Measurements from ENCODE around the gene METTL16. TPM values are rescaled to one million over a fixed set of nuclear protein-coding genes. Genes with fewer than 3 reads are reported as not detected.

The METTL16 gene
- total and polyA plus RNA-seq, 4 donors, result 4.1 to 8.9 (median 6.6) TPM

GRCh38 chr17:2483084-2483483 lies 28.6 kb downstream of the METTL16 start:
- H3K4me1 ChIP-seq (ENCODE audit: control insufficient read depth in 4 of 4, insufficient read depth in 4 of 4, low read length in 3 of 4), result peaks cover 0 to 21% (median 19%) of the 10 kb centered on the region in 4 donors
- H3K27me3 ChIP-seq (ENCODE audit: control insufficient read depth in 4 of 4, insufficient read depth in 4 of 4, low read length in 3 of 4), result no peaks in the 10 kb centered on the region
- no peak overlapping the region for H3K4me3 ChIP-seq (ENCODE audit: low read depth in 1 of 3, low read length in 3 of 3)
- no peak overlapping the region for H3K27ac ChIP-seq (ENCODE audit: low read depth in 1 of 2, low read length in 2 of 2)
- no peak overlapping the region for H3K9ac ChIP-seq (ENCODE audit: low read depth in 1 of 2, low read length in 2 of 2)
- no peak for TF ChIP-seq TAF1 (conservative IDR thresholded peaks at IDR 0.05)
- no peak for TF ChIP-seq HNF4A (conservative IDR thresholded peaks at IDR 0.05)
- TF ChIP-seq, protein P1, sequence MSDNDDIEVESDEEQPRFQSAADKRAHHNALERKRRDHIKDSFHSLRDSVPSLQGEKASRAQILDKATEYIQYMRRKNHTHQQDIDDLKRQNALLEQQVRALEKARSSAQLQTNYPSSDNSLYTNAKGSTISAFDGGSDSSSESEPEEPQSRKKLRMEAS (IDR thresholded peaks at IDR 0.05), result no peak
- TF ChIP-seq FOXA1 (IDR thresholded peaks at IDR 0.05), result no peak
- TF ChIP-seq RXRA (IDR thresholded peaks at IDR 0.05), result no peak
- no peak for TF ChIP-seq SP1 (IDR thresholded peaks at IDR 0.05)
- TF ChIP-seq CTCF (IDR thresholded peaks at IDR 0.05; ENCODE audit: low read depth, low read length, missing input control), result no peak
- H3K36me3 ChIP-seq (ENCODE audit: control insufficient read depth in 4 of 4, insufficient read depth in 3 of 4, low read depth in 1 of 4, low read length in 3 of 4), result no peaks in the 10 kb centered on the region
- no peaks in the 10 kb centered on the region for H3K9me3 ChIP-seq (ENCODE audit: control insufficient read depth in 4 of 4, low read length in 3 of 4)
- DNase-seq (ENCODE audit: low spot score), result no peak
- 95% methylated on average over 1 of the region's 1 CpG for WGBS

DNA sequence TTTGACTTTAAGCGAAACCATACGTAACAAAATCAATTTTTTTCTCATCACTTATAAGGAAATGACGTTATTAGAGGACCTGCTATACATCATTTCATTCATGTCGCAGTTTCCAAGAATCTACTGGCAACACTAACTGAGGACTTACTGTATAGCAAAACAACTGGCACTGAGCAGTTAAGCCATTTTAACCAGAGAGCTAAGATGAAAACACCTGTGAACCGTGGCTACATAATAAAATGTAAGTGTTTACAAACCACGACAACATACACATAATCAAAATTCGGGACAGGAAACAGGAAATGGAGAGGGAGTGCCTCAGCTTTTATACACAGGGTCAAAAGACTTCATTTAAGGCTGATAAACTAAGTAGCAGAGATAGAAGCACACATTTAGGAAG lies 29.5 kb downstream of the METTL16 start:
- 77% methylated on average over 7 of the region's 7 CpGs for WGBS
- H3K9ac ChIP-seq (ENCODE audit: low read depth in 1 of 2, low read length in 2 of 2), result no peak overlapping the region
- no peak overlapping the region for H3K27ac ChIP-seq (ENCODE audit: low read depth in 1 of 2, low read length in 2 of 2)
- no peak overlapping the region for H3K4me3 ChIP-seq (ENCODE audit: low read depth in 1 of 3, low read length in 3 of 3)
- no peaks in the 10 kb centered on the region for H3K9me3 ChIP-seq (ENCODE audit: control insufficient read depth in 4 of 4, low read length in 3 of 4)
- peaks cover 0 to 21% (median 19%) of the 10 kb centered on the region in 4 donors for H3K4me1 ChIP-seq (ENCODE audit: control insufficient read depth in 4 of 4, insufficient read depth in 4 of 4, low read length in 3 of 4)
- TF ChIP-seq SP1 (IDR thresholded peaks at IDR 0.05), result no peak
- no peak for TF ChIP-seq EGR1 (IDR thresholded peaks at IDR 0.05; ENCODE audit: low read depth in 2 of 2)
- TF ChIP-seq, protein P2, sequence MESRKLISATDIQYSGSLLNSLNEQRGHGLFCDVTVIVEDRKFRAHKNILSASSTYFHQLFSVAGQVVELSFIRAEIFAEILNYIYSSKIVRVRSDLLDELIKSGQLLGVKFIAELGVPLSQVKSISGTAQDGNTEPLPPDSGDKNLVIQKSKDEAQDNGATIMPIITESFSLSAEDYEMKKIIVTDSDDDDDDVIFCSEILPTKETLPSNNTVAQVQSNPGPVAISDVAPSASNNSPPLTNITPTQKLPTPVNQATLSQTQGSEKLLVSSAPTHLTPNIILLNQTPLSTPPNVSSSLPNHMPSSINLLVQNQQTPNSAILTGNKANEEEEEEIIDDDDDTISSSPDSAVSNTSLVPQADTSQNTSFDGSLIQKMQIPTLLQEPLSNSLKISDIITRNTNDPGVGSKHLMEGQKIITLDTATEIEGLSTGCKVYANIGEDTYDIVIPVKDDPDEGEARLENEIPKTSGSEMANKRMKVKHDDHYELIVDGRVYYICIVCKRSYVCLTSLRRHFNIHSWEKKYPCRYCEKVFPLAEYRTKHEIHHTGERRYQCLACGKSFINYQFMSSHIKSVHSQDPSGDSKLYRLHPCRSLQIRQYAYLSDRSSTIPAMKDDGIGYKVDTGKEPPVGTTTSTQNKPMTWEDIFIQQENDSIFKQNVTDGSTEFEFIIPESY (IDR thresholded peaks at IDR 0.05), result no peak
- TF ChIP-seq CTCF (IDR thresholded peaks at IDR 0.05; ENCODE audit: low read depth, low read length, missing input control), result no peak
- TF ChIP-seq, protein P3, sequence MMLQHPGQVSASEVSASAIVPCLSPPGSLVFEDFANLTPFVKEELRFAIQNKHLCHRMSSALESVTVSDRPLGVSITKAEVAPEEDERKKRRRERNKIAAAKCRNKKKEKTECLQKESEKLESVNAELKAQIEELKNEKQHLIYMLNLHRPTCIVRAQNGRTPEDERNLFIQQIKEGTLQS (IDR thresholded peaks at IDR 0.05), result no peak
- no peak for TF ChIP-seq JUND (IDR thresholded peaks at IDR 0.05)
- no peak for TF ChIP-seq NR2F2 (IDR thresholded peaks at IDR 0.05)
- no peak for TF ChIP-seq RXRA (IDR thresholded peaks at IDR 0.05)
- no peak for TF ChIP-seq FOXA2 (IDR thresholded peaks at IDR 0.05)
- TF ChIP-seq, protein P4, sequence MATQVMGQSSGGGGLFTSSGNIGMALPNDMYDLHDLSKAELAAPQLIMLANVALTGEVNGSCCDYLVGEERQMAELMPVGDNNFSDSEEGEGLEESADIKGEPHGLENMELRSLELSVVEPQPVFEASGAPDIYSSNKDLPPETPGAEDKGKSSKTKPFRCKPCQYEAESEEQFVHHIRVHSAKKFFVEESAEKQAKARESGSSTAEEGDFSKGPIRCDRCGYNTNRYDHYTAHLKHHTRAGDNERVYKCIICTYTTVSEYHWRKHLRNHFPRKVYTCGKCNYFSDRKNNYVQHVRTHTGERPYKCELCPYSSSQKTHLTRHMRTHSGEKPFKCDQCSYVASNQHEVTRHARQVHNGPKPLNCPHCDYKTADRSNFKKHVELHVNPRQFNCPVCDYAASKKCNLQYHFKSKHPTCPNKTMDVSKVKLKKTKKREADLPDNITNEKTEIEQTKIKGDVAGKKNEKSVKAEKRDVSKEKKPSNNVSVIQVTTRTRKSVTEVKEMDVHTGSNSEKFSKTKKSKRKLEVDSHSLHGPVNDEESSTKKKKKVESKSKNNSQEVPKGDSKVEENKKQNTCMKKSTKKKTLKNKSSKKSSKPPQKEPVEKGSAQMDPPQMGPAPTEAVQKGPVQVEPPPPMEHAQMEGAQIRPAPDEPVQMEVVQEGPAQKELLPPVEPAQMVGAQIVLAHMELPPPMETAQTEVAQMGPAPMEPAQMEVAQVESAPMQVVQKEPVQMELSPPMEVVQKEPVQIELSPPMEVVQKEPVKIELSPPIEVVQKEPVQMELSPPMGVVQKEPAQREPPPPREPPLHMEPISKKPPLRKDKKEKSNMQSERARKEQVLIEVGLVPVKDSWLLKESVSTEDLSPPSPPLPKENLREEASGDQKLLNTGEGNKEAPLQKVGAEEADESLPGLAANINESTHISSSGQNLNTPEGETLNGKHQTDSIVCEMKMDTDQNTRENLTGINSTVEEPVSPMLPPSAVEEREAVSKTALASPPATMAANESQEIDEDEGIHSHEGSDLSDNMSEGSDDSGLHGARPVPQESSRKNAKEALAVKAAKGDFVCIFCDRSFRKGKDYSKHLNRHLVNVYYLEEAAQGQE (IDR thresholded peaks at IDR 0.05), result no peak
- TF ChIP-seq RAD21 (IDR thresholded peaks at IDR 0.05), result no peak
- no peak for TF ChIP-seq TAF1 (conservative IDR thresholded peaks at IDR 0.05)
- TF ChIP-seq HNF4G (IDR thresholded peaks at IDR 0.05), result no peak
- H3K36me3 ChIP-seq (ENCODE audit: control insufficient read depth in 4 of 4, insufficient read depth in 3 of 4, low read depth in 1 of 4, low read length in 3 of 4), result peaks cover 0 to 5% (median 3%) of the 10 kb centered on the region in 4 donors
- no peaks in the 10 kb centered on the region for H3K27me3 ChIP-seq (ENCODE audit: control insufficient read depth in 4 of 4, insufficient read depth in 4 of 4, low read length in 3 of 4)
- DNase-seq (ENCODE audit: low spot score), result no peak
